Left ventricle myocardium inferior (tissue), 1 donor: ENCODE measurements around the gene TRMU. TPM values are rescaled to one million over a fixed set of nuclear protein-coding genes. Genes with fewer than 3 reads are reported as not detected.

Experiments used
- DNase-seq: peaks from one replicate; pipeline ENCODE4 v3.0.0-alpha.2; 2020
- H3K27ac ChIP-seq: fragments of 200-600 bp; replicated peaks from 2 replicates; pipeline ENCODE4 v1.8.0; 2021
- H3K27me3 ChIP-seq: fragments of 200-600 bp; 2 replicates; pipeline ENCODE4 v1.8.0; 2021; ENCODE audit warnings: low read depth
- H3K36me3 ChIP-seq: fragments of 200-600 bp; 2 replicates; pipeline ENCODE4 v1.8.0; 2021
- H3K4me1 ChIP-seq: fragments of 200-600 bp; 2 replicates; pipeline ENCODE4 v1.8.0; 2021
- H3K4me3 ChIP-seq: fragments of 200-600 bp; 2 replicates; pipeline ENCODE4 v1.8.0; 2021; ENCODE audit warnings: mild to moderate bottlenecking, moderate library complexity
- H3K9me3 ChIP-seq: fragments of 200-600 bp; replicated peaks from 2 replicates; pipeline ENCODE4 v1.8.0; 2021
- CTCF ChIP-seq: fragments of 200-600 bp; IDR thresholded peaks from 2 replicates; pipeline ENCODE4 v1.8.0; 2021; ENCODE audit warnings: antibody characterized with exemption, mild to moderate bottlenecking, borderline replicate concordance
- intact Hi-C: fragments of 100-400 bp; cut with micrococcal nuclease; formaldehyde crosslinking; loops from one replicate; pipeline ENCODE4 v1.11.0; 2022
- total RNA-seq: library from RNA; stranded (reverse); fragmentation: NEBNext Ultra II Directional; extraction: Animal tissue kit (Norgen Biotek cat#: 25700); gene quantifications from one replicate; pipeline ENCODE4 v1.2.1, GENCODE V29; 2021
- donor health status: DM: no; HTN: yes; CAD: no; lungs with severe emphysema.

Gene TRMU
- total RNA-seq, 1 donor from 2014 or later, result 42.0 TPM

GRCh38 chr22:46319319-46319718 is 16.2 kb upstream of the TRMU start:
- Histone ChIP-seq H3K9me3 (no peaks in the 10 kb centered on the region), H3K4me3 (no peak overlapping the region), H3K27me3 (no peaks in the 10 kb centered on the region), H3K27ac (no peak overlapping the region), H3K36me3 (no peaks in the 10 kb centered on the region), H3K4me1 (no peaks in the 10 kb centered on the region)
- no peak for TF ChIP-seq CTCF
- intact Hi-C loops, result loop anchor here (10.0 kb wide), 1 partner anchor 335 kb away; no protein-coding TSS in a partner anchor
- no peak for DNase-seq

GRCh38 chr22:46320166-46320710 is 15.3 kb upstream of the TRMU start:
- H3K27me3 ChIP-seq, result no peaks in the 10 kb centered on the region
- no peaks in the 10 kb centered on the region for H3K36me3 ChIP-seq
- no peak for TF ChIP-seq CTCF
- H3K27ac ChIP-seq, result no peak overlapping the region
- no peaks in the 10 kb centered on the region for H3K9me3 ChIP-seq
- no peaks in the 10 kb centered on the region for H3K4me1 ChIP-seq
- intact Hi-C loops, result no loop called here
- DNase-seq, result no peak
- H3K4me3 ChIP-seq, result no peak overlapping the region

- no peaks in the 10 kb centered on the region for H3K36me3 ChIP-seq
- no peaks in the 10 kb centered on the region for H3K4me1 ChIP-seq
- H3K9me3 ChIP-seq, result no peaks in the 10 kb centered on the region
- TF ChIP-seq CTCF, result no peak
- DNase-seq, result no peak
- H3K27me3 ChIP-seq, result no peaks in the 10 kb centered on the region
- H3K27ac ChIP-seq, result no peak overlapping the region
- intact Hi-C loops, result no loop called here
- H3K4me3 ChIP-seq, result no peak overlapping the region
Observed at GRCh38 chr22:46320716-46321386, 14.7 kb upstream of the TRMU start.

GRCh38 chr22:46322711-46323110 is 12.8 kb upstream of the TRMU start:
- no peak overlapping the region for H3K27ac ChIP-seq
- H3K4me3 ChIP-seq, result no peak overlapping the region
- intact Hi-C loops, result no loop called here
- no peaks in the 10 kb centered on the region for H3K9me3 ChIP-seq
- no peak for DNase-seq
- no peaks in the 10 kb centered on the region for H3K4me1 ChIP-seq
- H3K36me3 ChIP-seq, result no peaks in the 10 kb centered on the region
- TF ChIP-seq CTCF, result no peak
- H3K27me3 ChIP-seq, result no peaks in the 10 kb centered on the region

GRCh38 chr22:46323162-46323561 is 12.4 kb upstream of the TRMU start:
- no peak for DNase-seq
- intact Hi-C loops, result no loop called here
- Histone ChIP-seq H3K27me3 (no peaks in the 10 kb centered on the region), H3K27ac (no peak overlapping the region), H3K36me3 (no peaks in the 10 kb centered on the region), H3K4me3 (no peak overlapping the region), H3K9me3 (no peaks in the 10 kb centered on the region), H3K4me1 (no peaks in the 10 kb centered on the region)
- TF ChIP-seq CTCF, result no peak
